Cortex of kidney (tissue), 1 donor: ENCODE results near the gene SLX4.
"Not testable (repeated sequence)": the region's sequence is repeated elsewhere in the genome, so short reads cannot be mapped to it uniquely, and the experiment has no call there.

Experiments used
- DNase-seq: peaks from one replicate; lab custom pipeline; 2025; lab: John Stamatoyannopoulos, UW

Gene SLX4

GRCh38 chr16:3640632-3641501, 29.5 kb upstream of the SLX4 start:
- DNase-seq = no peak

DNA sequence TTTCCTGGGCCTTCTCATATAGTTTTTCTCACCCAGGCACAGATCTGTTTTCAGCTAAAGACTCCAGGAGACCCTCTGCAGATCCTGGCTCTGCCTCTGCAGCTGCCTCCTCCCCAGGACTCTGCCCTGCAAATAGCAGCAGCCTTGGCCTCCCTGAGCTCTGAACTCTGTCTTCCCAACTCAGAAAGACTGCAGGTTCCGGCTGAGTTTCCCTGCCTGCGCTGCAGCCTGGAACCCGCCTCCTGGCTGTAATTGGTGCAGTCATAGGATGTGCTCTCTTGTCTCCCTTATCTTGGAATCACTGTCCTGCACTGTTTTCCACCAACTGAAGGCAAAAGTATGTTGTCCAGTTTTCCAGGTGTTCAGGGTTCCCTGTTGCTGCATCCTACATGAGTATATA, 28.8 kb upstream of the SLX4 start:
- no peak for DNase-seq

- DNase-seq = no peak
Observed at GRCh38 chr16:3638916-3639644, 27.7 kb upstream of the SLX4 start.

DNA sequence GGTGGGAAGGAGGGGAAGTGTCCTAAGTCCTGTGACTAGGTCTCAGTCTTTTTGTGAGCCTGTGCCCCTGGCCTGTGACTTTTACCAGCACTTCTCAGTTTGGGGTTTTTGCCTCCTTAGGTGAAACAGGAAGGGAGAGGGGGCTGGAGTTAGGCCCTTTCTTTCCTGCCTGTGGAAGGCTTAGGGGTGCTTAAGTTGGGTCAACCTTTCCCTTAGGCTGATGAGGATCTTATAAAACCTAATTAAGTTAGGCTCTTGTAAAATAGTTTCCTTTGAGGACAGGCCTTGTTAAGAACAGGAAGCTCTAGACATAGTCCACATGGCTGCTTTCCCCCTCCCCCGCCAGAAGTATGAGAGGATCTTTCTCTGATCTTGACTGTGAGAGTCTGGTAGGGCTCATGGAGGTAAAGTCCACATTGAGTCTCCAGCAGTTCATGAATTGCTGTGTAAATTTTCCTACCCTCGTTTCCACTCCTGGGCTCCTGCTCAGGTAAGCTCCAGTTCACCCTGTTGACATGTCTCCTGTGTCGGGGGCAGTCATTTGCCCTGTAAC, 26.0 kb upstream of the SLX4 start:
- no peak for DNase-seq

GRCh38 chr16:3625911-3626732, 14.7 kb upstream of the SLX4 start:
- no peak for DNase-seq

GRCh38 chr16:3625331-3625730, 13.9 kb upstream of the SLX4 start:
- DNase-seq = no peak

GRCh38 chr16:3623642-3624041, 12.2 kb upstream of the SLX4 start:
- DNase-seq = no peak

- no peak for DNase-seq
Observed at GRCh38 chr16:3618769-3619141, 7.3 kb upstream of the SLX4 start.

DNA sequence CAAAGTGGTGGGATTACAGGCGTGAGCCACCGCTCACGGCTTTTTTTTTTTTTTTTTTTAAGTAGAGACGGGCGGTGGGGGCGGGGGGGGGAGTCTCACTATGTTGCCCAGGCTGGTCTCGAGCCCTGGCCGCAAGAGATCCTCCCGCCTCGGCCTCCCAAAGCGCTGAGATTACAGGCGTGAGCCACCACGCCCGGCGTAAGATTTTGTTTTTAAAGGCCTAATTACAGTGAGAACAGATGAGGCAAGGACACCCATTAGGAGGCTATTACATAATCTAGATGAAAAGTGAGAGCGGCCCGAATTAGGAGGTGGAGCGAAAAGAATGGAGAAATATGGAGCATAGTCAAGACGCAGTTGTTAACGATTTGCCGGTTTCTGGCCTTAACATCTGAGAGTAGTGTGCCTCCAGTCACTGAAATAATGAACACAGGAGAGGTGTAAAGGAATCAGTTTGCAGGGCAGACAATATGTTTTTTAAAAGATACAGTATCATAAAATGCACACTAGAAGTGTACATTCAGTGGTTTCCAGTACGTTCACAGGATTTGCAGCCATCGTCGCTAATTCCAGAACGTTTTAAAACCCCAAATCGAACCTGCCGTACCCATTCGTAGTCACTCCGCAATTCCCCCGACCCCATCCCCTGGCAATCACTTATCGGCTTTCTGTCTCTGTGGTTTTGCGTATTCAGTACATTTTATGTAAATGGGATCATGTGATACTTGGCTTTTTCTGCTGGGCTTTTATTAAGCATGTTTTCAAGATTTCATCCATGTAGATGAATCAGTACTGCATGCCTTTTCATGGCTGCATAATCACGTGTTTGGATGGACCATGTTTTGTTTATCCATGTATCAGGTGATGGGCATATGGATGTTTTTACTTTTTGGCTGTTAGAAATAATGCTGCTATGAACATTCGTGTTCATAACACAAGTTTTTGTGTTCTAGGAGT, 1.4 kb upstream of the SLX4 start:
- no peak for DNase-seq

- DNase-seq = no peak
Observed at GRCh38 chr16:3610698-3611145, 684 bp downstream of the SLX4 start.

GRCh38 chr16:3609895-3610697, 1.3 kb downstream of the SLX4 start:
- no peak for DNase-seq

GRCh38 chr16:3608976-3609375, 2.4 kb downstream of the SLX4 start:
- not testable (repeated sequence) for DNase-seq

DNA sequence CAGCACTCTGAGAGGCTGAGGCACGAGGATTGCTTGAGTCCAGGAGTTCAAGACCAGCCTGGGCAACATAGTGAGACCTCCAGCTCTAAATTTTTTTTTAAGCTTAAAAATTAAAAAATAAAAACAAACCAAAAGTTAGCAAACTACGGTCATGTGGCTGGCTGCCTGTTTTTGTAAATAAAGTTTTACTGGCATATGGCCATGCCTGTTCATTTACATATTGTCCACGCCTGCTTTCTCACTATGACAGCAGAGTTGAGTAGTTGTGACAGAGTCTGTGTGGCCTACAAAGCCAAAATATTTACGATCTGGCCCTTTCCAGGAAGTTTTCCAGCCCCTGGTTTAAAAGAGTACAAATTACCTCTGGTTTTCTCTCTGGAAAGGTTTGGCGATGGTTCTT, 3.3 kb downstream of the SLX4 start:
- no peak for DNase-seq

DNA sequence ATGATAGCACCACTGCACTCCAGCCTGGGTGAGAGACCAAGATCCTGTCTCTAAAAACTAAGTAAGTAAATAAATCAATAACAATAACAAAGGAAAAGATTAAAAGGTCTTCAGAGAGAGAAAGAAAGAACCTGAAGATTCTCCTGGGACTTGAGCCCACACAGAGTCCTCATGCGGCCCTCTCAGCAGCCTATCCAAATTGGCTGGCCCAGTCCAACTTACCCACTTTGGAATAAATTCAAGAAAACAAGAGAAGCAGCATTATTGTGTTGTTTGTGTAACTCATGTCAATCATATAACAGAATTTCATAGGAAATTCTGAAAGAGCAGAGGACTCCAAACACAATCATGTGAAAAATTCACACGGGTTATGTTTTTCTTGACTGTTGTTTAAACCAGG, 3.8 kb downstream of the SLX4 start:
- DNase-seq = no peak

GRCh38 chr16:3607161-3607560, 4.2 kb downstream of the SLX4 start:
- DNase-seq = no peak

- DNase-seq = no peak
Observed at GRCh38 chr16:3606441-3606840, 5.0 kb downstream of the SLX4 start.

- no peak for DNase-seq
Observed at GRCh38 chr16:3602320-3602653, 9.1 kb downstream of the SLX4 start.

DNA sequence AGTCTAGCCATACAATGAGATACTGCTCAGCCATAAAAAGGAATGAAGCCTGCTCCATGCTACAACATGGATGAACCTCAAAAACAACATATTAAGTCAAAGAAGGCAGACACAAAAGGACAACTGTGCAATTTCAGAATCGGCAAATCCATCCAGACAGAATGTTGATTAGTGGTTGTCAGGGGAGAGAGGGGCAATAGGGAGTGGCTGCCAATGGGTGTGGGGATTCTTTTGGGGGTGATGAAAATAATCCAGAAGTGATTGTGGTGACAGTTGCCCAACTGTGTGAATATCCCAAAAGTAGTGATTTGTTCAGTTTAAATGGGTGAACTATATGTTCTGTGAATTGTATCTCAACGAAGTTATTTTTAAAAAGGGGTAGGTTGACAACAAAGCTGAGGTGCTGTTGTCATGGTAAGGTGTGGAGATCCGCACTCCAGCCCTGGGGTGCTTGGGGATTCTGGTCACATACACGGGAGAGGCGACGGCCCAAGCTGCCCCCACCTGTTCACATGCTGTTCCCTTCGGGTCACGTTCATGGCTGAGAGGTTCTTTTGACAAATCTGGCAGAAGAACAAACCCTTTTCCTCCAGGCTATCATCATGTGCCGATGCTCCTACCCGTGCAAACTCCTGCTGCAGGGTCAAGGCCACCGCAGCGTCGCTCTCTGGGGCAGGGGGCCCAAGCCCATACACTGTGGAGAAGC, 9.6 kb downstream of the SLX4 start:
- DNase-seq = no peak

- no peak for DNase-seq
Observed at GRCh38 chr16:3599922-3600321, 11.5 kb downstream of the SLX4 start.

GRCh38 chr16:3599121-3599520, 12.3 kb downstream of the SLX4 start:
- no peak for DNase-seq
